Lower leg skin (tissue), 3 donors: Measurements from ENCODE around the gene GIT1.

ENCODE experiments used
- CTCF ChIP-seq, 3 donors: fragments of 450-650 bp; IDR thresholded peaks; one replicate each; pipeline ENCODE4 v1.5.1; 2016; ENCODE audit warnings: antibody characterized with exemption in 3 of 3, mild to moderate bottlenecking in 3 of 3, moderate library complexity in 2 of 3
- POLR2A ChIP-seq, 2 donors: fragments of 450-650 bp; IDR thresholded peaks; one replicate each; pipeline ENCODE4 v1.6.1; 2016 to 2017; ENCODE audit warnings: antibody characterized with exemption in 2 of 2, mild to moderate bottlenecking in 1 of 2, moderate library complexity in 1 of 2

GRCh38 chr17:29585080-29585751 is 4.2 kb downstream of the GIT1 start:
- TF ChIP-seq CTCF (IDR thresholded peaks at IDR 0.05) (no peak), POLR2A (IDR thresholded peaks at IDR 0.05) (no peak)
